Fibroblast of lung (primary cell): ENCODE data around the gene TNFSF8. TPM values are rescaled to one million over a fixed set of nuclear protein-coding genes. Genes with fewer than 3 reads are reported as not detected.
A peak's percentile ranks its signal among the peaks of the same experiment; 100 is the strongest.

ENCODE experiments used
- DNase-seq, 2 donors: peaks; one replicate each; pipeline versions ENCODE4 v3.0.0 to v3.0.0-alpha.2; 2010; ENCODE audit warnings: low read depth in 2 of 2
- H2AFZ ChIP-seq: 2 replicates; pipeline ENCODE4 v1.5.1; 2012; ENCODE audit warnings: low read length, control low read depth, inconsistent platforms
- H3K27ac ChIP-seq: 2 replicates; pipeline ENCODE4 v1.5.1; 2011; ENCODE audit warnings: low read length, control low read depth; ENCODE audit not compliant: insufficient read depth
- H3K27me3 ChIP-seq: 2 replicates; pipeline ENCODE4 v1.5.1; 2011; ENCODE audit warnings: mild to moderate bottlenecking, low read length; ENCODE audit not compliant: control insufficient read depth, insufficient read depth
- H3K36me3 ChIP-seq: 2 replicates; pipeline ENCODE4 v1.5.1; 2011; ENCODE audit warnings: low read length; ENCODE audit not compliant: control insufficient read depth, insufficient read depth
- H3K4me1 ChIP-seq: 2 replicates; pipeline ENCODE4 v1.5.1; 2011; ENCODE audit warnings: low read length; ENCODE audit not compliant: control insufficient read depth, insufficient read depth; ENCODE audit errors: extremely low read depth
- H3K4me2 ChIP-seq: 2 replicates; pipeline ENCODE4 v1.5.1; 2011; ENCODE audit warnings: low read length, control low read depth; ENCODE audit not compliant: insufficient read depth; ENCODE audit errors: extremely low read depth
- H3K4me3 ChIP-seq, 4 experiments: fragments of 200-600 bp in 1 of 4; sonication (generic) in 1 of 4; replicated peaks in 1 of 4; 2 replicates each; pipeline ENCODE4 v1.5.1; 2011 to 2016; ENCODE audit warnings: low read length in 4 of 4, low read depth in 3 of 4, mild to moderate bottlenecking in 3 of 4, control low read depth in 2 of 4, inconsistent platforms in 1 of 4, mixed read lengths in 1 of 4; ENCODE audit not compliant: insufficient read depth in 1 of 4; ENCODE audit errors: control extremely low read depth in 1 of 4
- H3K79me2 ChIP-seq: 2 replicates; pipeline ENCODE4 v1.5.1; 2012; ENCODE audit warnings: mild to moderate bottlenecking, low read length, inconsistent platforms; ENCODE audit not compliant: control insufficient read depth, insufficient read depth
- H3K9ac ChIP-seq: 2 replicates; pipeline ENCODE4 v1.5.1; 2011; ENCODE audit warnings: mild to moderate bottlenecking, low read length, control low read depth; ENCODE audit not compliant: insufficient read depth
- H3K9me3 ChIP-seq: 2 replicates; pipeline ENCODE4 v1.5.1; 2012; ENCODE audit warnings: low read depth, low read length; ENCODE audit not compliant: control insufficient read depth, insufficient read depth
- H4K20me1 ChIP-seq: 2 replicates; pipeline ENCODE4 v1.5.1; 2011; ENCODE audit warnings: low read length; ENCODE audit not compliant: control insufficient read depth, insufficient read depth; ENCODE audit errors: extremely low read depth
- CTCF ChIP-seq, 2 donors: IDR thresholded peaks in 1 of 2; conservative IDR thresholded peaks in 1 of 2; 1 replicate in 1 of 2; 2 replicates in 1 of 2; pipeline ENCODE4 v1.5.1; 2011 to 2012; ENCODE audit warnings: low read length in 2 of 2, control low read depth in 1 of 2, inconsistent platforms in 1 of 2, low read depth in 1 of 2, mild to moderate bottlenecking in 1 of 2
- EZH2 ChIP-seq: IDR thresholded peaks from 2 replicates; pipeline ENCODE4 v1.5.1; 2012; ENCODE audit warnings: low read length, control low read depth, mild to moderate bottlenecking; ENCODE audit errors: missing control alignments
- polyA plus RNA-seq, 2 donors: library from polyadenylated mRNA; depleted of rRNA in 1 of 2; stranded (reverse) in 1 of 2; unstranded in 1 of 2; fragments of >200 nt; gene quantifications; 2 replicates each; pipeline ENCODE4 v1.2.1, GENCODE V29; 2011 to 2012; ENCODE audit warnings: missing spikeins in 1 of 2
- total RNA-seq: library from RNA; depleted of rRNA; stranded (reverse); fragments of >200 nt; gene quantifications from 2 replicates; pipeline ENCODE4 v1.2.1, GENCODE V29; 2014

Gene TNFSF8
- total and polyA plus RNA-seq, 2 donors (not counting 1 experiment from before 2014, with no cell fraction given), result not detected

GRCh38 chr9:114958021-114958843, 27.8 kb upstream of the TNFSF8 start:
- no peak overlapping the region for H3K4me3 ChIP-seq

GRCh38 chr9:114957558-114957957, 27.2 kb upstream of the TNFSF8 start:
- TF ChIP-seq EZH2 (no peak), CTCF (conservative IDR thresholded peaks at IDR 0.05 in 1 of 2, IDR thresholded peaks at IDR 0.05 in 1 of 2; ENCODE audit: low read depth in 1 of 2, low read length in 2 of 2) (no peak)
- Histone ChIP-seq H4K20me1 (no peaks in the 10 kb centered on the region), H3K9ac (no peak overlapping the region), H3K79me2 (no peaks in the 10 kb centered on the region), H3K27me3 (peaks cover 6% of the 10 kb centered on the region), H3K36me3 (no peaks in the 10 kb centered on the region), H3K27ac (no peak overlapping the region), H3K9me3 (no peaks in the 10 kb centered on the region), H3K4me2 (no peak overlapping the region), H2AFZ (no peak overlapping the region), H3K4me3 (no peak overlapping the region), H3K4me1 (peaks cover 9% of the 10 kb centered on the region)
- no peak for DNase-seq

More at GRCh38 chr9:114958021-114958843, 27.8 kb upstream of the TNFSF8 start:
- Histone ChIP-seq H2AFZ (no peak overlapping the region), H3K27ac (no peak overlapping the region), H3K9ac (no peak overlapping the region), H3K27me3 (peaks cover 6% of the 10 kb centered on the region), H3K4me1 (peaks cover 9% of the 10 kb centered on the region), H3K4me2 (no peak overlapping the region), H3K9me3 (no peaks in the 10 kb centered on the region), H4K20me1 (no peaks in the 10 kb centered on the region), H3K79me2 (no peaks in the 10 kb centered on the region), H3K36me3 (no peaks in the 10 kb centered on the region)
- DNase-seq, result peak; percentile 5 to 26
- TF ChIP-seq CTCF (conservative IDR thresholded peaks at IDR 0.05 in 1 of 2, IDR thresholded peaks at IDR 0.05 in 1 of 2; ENCODE audit: low read depth in 1 of 2, low read length in 2 of 2) (no peak), EZH2 (no peak)

GRCh38 chr9:114954956-114955582, 24.7 kb upstream of the TNFSF8 start:
- Histone ChIP-seq H3K4me2 (no peak overlapping the region), H4K20me1 (no peaks in the 10 kb centered on the region), H3K4me1 (peaks cover 9% of the 10 kb centered on the region), H3K9me3 (no peaks in the 10 kb centered on the region), H2AFZ (no peak overlapping the region), H3K36me3 (no peaks in the 10 kb centered on the region), H3K27me3 (peaks cover 3% of the 10 kb centered on the region), H3K27ac (no peak overlapping the region), H3K4me3 (no peak overlapping the region), H3K79me2 (no peaks in the 10 kb centered on the region), H3K9ac (no peak overlapping the region)
- TF ChIP-seq EZH2, result no peak
- no peak for TF ChIP-seq CTCF (conservative IDR thresholded peaks at IDR 0.05 in 1 of 2, IDR thresholded peaks at IDR 0.05 in 1 of 2; ENCODE audit: low read depth in 1 of 2, low read length in 2 of 2)
- DNase-seq, result no peak
